Muscle of leg (tissue), 11 donors: Measurements from ENCODE around the gene PAGE1. TPM values are rescaled to one million over a fixed set of nuclear protein-coding genes. Genes with fewer than 3 reads are reported as not detected.

ENCODE experiments used
- DNase-seq: peaks from one replicate; pipeline ENCODE4 v3.0.0; 2013
- H3K27ac ChIP-seq: one replicate; pipeline ENCODE4 v1.5.1; 2013; ENCODE audit warnings: mild to moderate bottlenecking, low read length, control low read depth
- H3K27me3 ChIP-seq: one replicate; pipeline ENCODE4 v1.6.1; 2013; ENCODE audit warnings: low read length; ENCODE audit not compliant: control insufficient read depth, insufficient read depth
- H3K36me3 ChIP-seq: one replicate; pipeline ENCODE4 v1.6.1; 2013; ENCODE audit warnings: low read length; ENCODE audit not compliant: control insufficient read depth, insufficient read depth
- H3K4me1 ChIP-seq: one replicate; pipeline ENCODE4 v1.6.1; 2013; ENCODE audit warnings: low read length; ENCODE audit not compliant: control insufficient read depth, insufficient read depth
- H3K4me3 ChIP-seq: one replicate; pipeline ENCODE4 v1.5.1; 2013; ENCODE audit warnings: low read length, control low read depth
- H3K9me3 ChIP-seq: replicated peaks from 2 replicates; pipeline ENCODE4 v1.6.1; 2013; ENCODE audit warnings: low read depth, low read length; ENCODE audit not compliant: control insufficient read depth
- WGBS: methylation state at CpG from one replicate; pipeline ENCODE4 v1.1.5; 2013; ENCODE audit warnings: missing lambda C conversion rate; ENCODE audit not compliant: insufficient coverage; 5-methylcytosine and 5-hydroxymethylcytosine counted together
- polyA plus RNA-seq, 8 donors: library from polyadenylated mRNA; unstranded; fragments of 120-200 nt; gene quantifications; one replicate each; pipeline versions ENCODE4 v1.2.1 to v1.2.3, GENCODE V29; 2013; ENCODE audit warnings: inconsistent platforms in 1 of 8, low replicate concordance in 1 of 8; ENCODE audit not compliant: insufficient read length in 8 of 8, insufficient read depth in 1 of 8
- total RNA-seq: library from RNA; stranded (reverse); fragments of 120-200 nt; gene quantifications from one replicate; pipeline ENCODE4 v1.2.4, GENCODE V29; 2013

The PAGE1 gene
- total and polyA plus RNA-seq, 9 donors = not detected

GRCh38 chrX:49704691-49705404 lies 9.1 kb upstream of the PAGE1 start:
- no peak for DNase-seq
- Histone ChIP-seq H3K36me3 (no peaks in the 10 kb centered on the region), H3K4me1 (no peaks in the 10 kb centered on the region), H3K9me3 (no peaks in the 10 kb centered on the region), H3K4me3 (no peak overlapping the region), H3K27ac (no peak overlapping the region), H3K27me3 (peaks cover 22% of the 10 kb centered on the region)
- no CpG with 5 or more reads among the region's 8 CpGs for WGBS

- Histone ChIP-seq H3K9me3 (no peaks in the 10 kb centered on the region), H3K36me3 (no peaks in the 10 kb centered on the region), H3K4me1 (no peaks in the 10 kb centered on the region), H3K4me3 (no peak overlapping the region), H3K27ac (no peak overlapping the region), H3K27me3 (peaks cover 16% of the 10 kb centered on the region)
- DNase-seq = no peak
- 80% methylated on average over 1 of the region's 5 CpGs for WGBS
Observed at GRCh38 chrX:49701933-49702332, 6.1 kb upstream of the PAGE1 start.

GRCh38 chrX:49701323-49701722 lies 5.5 kb upstream of the PAGE1 start:
- Histone ChIP-seq H3K4me3 (no peak overlapping the region), H3K27me3 (peaks cover 14% of the 10 kb centered on the region), H3K36me3 (no peaks in the 10 kb centered on the region), H3K4me1 (no peaks in the 10 kb centered on the region), H3K9me3 (no peaks in the 10 kb centered on the region), H3K27ac (no peak overlapping the region)
- no peak for DNase-seq

GRCh38 chrX:49675075-49675719 lies 20.6 kb downstream of the PAGE1 start:
- Histone ChIP-seq H3K36me3 (no peaks in the 10 kb centered on the region), H3K4me1 (no peaks in the 10 kb centered on the region), H3K9me3 (no peaks in the 10 kb centered on the region), H3K27me3 (peaks cover 9% of the 10 kb centered on the region), H3K27ac (no peak overlapping the region), H3K4me3 (no peak overlapping the region)
- WGBS = 60% methylated on average over 2 of the region's 2 CpGs
- DNase-seq = no peak

GRCh38 chrX:49673394-49673793 lies 22.4 kb downstream of the PAGE1 start:
- H3K9me3 ChIP-seq = no peaks in the 10 kb centered on the region
- WGBS = 91% methylated on average over 8 of the region's 12 CpGs
- no peaks in the 10 kb centered on the region for H3K4me1 ChIP-seq
- H3K36me3 ChIP-seq = no peaks in the 10 kb centered on the region
- H3K4me3 ChIP-seq = no peak overlapping the region
- H3K27ac ChIP-seq = no peak overlapping the region
- DNase-seq = no peak
- H3K27me3 ChIP-seq = peaks cover 10% of the 10 kb centered on the region

- no peak for DNase-seq
- Histone ChIP-seq H3K9me3 (peaks cover 4% of the 10 kb centered on the region), H3K4me1 (no peaks in the 10 kb centered on the region), H3K4me3 (no peak overlapping the region), H3K36me3 (no peaks in the 10 kb centered on the region), H3K27me3 (peaks cover 31% of the 10 kb centered on the region), H3K27ac (no peak overlapping the region)
- WGBS = 79% methylated on average over 10 of the region's 10 CpGs
Observed at GRCh38 chrX:49664824-49665223, 31.0 kb downstream of the PAGE1 start.

- 80% methylated on average over 3 of the region's 4 CpGs for WGBS
- Histone ChIP-seq H3K27me3 (peaks cover 23% of the 10 kb centered on the region), H3K9me3 (no peaks in the 10 kb centered on the region), H3K27ac (no peak overlapping the region), H3K4me1 (no peaks in the 10 kb centered on the region), H3K36me3 (no peaks in the 10 kb centered on the region), H3K4me3 (no peak overlapping the region)
- no peak for DNase-seq
Observed at GRCh38 chrX:49661881-49662280, 33.9 kb downstream of the PAGE1 start.

- Histone ChIP-seq H3K36me3 (no peaks in the 10 kb centered on the region), H3K9me3 (no peaks in the 10 kb centered on the region), H3K4me3 (no peak overlapping the region), H3K4me1 (no peaks in the 10 kb centered on the region), H3K27me3 (peaks cover 21% of the 10 kb centered on the region), H3K27ac (no peak overlapping the region)
- no peak for DNase-seq
- WGBS = 40% methylated on average over 1 of the region's 4 CpGs
Observed at GRCh38 chrX:49659771-49660170, 36.0 kb downstream of the PAGE1 start.

GRCh38 chrX:49656533-49656932 lies 39.3 kb downstream of the PAGE1 start:
- no peaks in the 10 kb centered on the region for H3K36me3 ChIP-seq
- no peak overlapping the region for H3K27ac ChIP-seq
- no peak overlapping the region for H3K4me3 ChIP-seq
- H3K9me3 ChIP-seq = no peaks in the 10 kb centered on the region
- no peaks in the 10 kb centered on the region for H3K4me1 ChIP-seq
- DNase-seq = no peak
- WGBS = no CpG with 5 or more reads among the region's 3 CpGs
- peaks cover 17% of the 10 kb centered on the region for H3K27me3 ChIP-seq

- DNase-seq = no peak
- Histone ChIP-seq H3K27ac (no peak overlapping the region), H3K4me1 (no peaks in the 10 kb centered on the region), H3K36me3 (no peaks in the 10 kb centered on the region), H3K27me3 (peaks cover 13% of the 10 kb centered on the region), H3K9me3 (no peaks in the 10 kb centered on the region), H3K4me3 (no peak overlapping the region)
- WGBS = 71% methylated on average over 8 of the region's 8 CpGs
Observed at GRCh38 chrX:49644991-49645637, 50.7 kb downstream of the PAGE1 start.
